GM11168 (cell line): ENCODE measurements around the gene MACROD2.

Experiments
- in situ Hi-C: fragments of 300-500 bp; cut with MboI; formaldehyde crosslinking; loops from one replicate; pipeline ENCODE4 v1.12.0; 2022; ENCODE audit warnings: low sequenced_read_pairs; ENCODE audit not compliant: unreplicated experiment

The MACROD2 gene

DNA sequence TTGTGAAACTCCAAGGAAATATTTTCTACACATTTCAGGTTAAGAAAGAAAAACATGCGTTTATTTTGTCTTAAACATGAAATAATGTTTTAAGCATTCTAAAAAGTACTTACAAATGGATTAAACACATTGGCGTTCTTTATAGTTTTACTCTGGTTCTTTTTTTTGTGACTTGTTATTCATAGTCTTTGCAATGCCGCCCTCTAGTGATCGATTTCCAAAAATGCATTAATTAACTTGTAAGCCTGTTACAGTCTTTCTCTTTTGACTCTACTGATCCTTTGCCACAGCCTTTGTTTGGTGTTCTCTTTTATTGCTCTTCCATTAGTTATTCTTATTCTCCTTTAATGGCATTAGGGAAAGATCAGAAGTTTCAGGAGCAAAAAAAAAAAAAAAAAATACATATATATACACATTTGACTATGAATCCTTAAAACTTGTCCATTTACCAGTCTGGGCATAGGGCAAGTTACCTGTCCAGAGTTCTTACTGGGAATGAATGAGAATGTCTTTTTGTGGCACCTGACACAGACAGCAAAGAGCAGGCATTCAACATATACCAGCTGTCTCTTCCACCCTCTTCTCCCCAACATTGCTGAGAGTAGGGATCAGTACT lies 59.9 kb downstream of the MACROD2 start:
- in situ Hi-C loops, result loop anchor here (10.0 kb wide), 1 partner anchor 230 kb away; no protein-coding TSS in a partner anchor

GRCh38 chr20:14062171-14062570 lies 66.9 kb downstream of the MACROD2 start:
- in situ Hi-C loops, result no loop called here

- in situ Hi-C loops, result no loop called here
Observed at GRCh38 chr20:14062786-14063185, 67.5 kb downstream of the MACROD2 start.

GRCh38 chr20:14064333-14064732 lies 69.0 kb downstream of the MACROD2 start:
- in situ Hi-C loops, result no loop called here

DNA sequence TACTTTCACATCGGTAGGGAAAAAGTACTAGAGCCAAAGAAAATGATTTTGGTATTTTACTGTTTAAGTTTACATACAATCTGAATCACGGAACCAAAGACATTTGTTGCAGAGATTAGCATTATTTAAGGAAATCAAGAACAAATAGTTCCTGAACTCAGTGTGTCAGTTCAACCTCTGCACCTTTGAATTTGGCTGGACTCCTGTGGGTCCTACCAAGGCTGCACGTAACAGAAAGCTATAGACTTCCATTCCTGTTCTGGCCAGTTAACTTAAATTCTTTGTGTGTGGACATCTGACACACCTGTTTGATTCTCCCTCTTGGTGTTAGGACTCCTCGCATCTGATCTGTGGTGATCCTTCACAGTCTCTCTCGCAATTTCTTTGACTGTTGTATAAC lies 69.6 kb downstream of the MACROD2 start:
- in situ Hi-C loops, result no loop called here

GRCh38 chr20:14065774-14066173 lies 70.5 kb downstream of the MACROD2 start:
- in situ Hi-C loops, result no loop called here

- in situ Hi-C loops, result no loop called here
Observed at GRCh38 chr20:14067603-14068002, 72.3 kb downstream of the MACROD2 start.

GRCh38 chr20:14069796-14070195 lies 74.5 kb downstream of the MACROD2 start:
- in situ Hi-C loops, result no loop called here

GRCh38 chr20:14093652-14094051 lies 98.3 kb downstream of the MACROD2 start:
- in situ Hi-C loops, result no loop called here

- in situ Hi-C loops, result no loop called here
Observed at GRCh38 chr20:14098261-14098660, 102.9 kb downstream of the MACROD2 start.

DNA sequence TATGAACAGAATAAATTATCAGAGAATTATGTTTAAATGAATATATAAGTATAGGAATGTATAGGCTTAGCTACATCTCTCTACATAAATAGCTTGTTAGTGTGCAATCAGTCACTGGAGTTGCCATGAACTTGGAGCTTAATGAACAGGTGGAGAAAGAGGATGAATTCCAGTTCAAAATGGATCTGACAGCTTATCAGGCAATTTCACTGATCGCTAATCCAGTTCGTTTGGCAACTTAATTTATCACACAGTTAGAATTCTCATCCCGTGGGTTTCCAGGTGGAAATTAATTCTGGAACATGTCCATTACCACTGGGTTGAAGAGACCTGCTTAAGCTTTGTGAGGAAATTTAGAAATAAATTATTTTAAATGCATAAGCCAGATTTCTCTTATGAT lies 118.1 kb downstream of the MACROD2 start:
- in situ Hi-C loops, result no loop called here

DNA sequence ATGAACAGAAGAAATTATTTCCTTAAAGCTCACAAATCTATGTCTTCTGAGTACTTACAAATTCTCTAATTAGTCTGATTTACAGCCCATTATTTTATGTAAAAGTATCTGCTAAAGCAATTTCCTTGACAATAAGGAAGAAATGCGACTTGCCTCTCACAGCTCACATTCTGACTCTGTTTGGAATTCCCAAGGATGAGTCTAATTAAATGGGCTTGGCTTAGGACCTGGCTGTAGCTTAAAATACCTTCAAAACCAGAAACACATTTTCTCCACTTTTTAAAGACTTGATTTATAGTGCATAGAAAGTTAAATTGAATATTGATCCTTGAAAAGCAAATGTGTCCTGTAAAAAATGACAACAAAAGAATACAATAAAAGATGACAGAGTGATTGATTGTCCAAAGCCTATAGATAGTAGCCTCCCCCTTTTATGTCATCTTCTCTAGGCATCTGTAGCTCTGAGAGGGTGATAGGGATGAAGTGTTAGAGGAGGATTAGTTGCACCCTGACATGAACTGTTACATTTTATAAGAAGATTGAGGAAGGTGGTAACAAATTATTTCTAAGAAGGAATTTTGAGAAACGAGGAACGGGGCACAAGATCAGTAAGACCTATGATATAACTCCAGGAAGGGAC lies 118.9 kb downstream of the MACROD2 start:
- in situ Hi-C loops, result no loop called here

GRCh38 chr20:14116037-14116436 lies 120.7 kb downstream of the MACROD2 start:
- in situ Hi-C loops, result no loop called here

GRCh38 chr20:14117768-14118167 lies 122.5 kb downstream of the MACROD2 start:
- in situ Hi-C loops, result no loop called here

- in situ Hi-C loops, result no loop called here
Observed at GRCh38 chr20:14126856-14127255, 131.5 kb downstream of the MACROD2 start.

GRCh38 chr20:14127514-14128223 lies 132.4 kb downstream of the MACROD2 start:
- in situ Hi-C loops, result no loop called here

- in situ Hi-C loops, result no loop called here
Observed at GRCh38 chr20:14134004-14134403, 138.7 kb downstream of the MACROD2 start.

DNA sequence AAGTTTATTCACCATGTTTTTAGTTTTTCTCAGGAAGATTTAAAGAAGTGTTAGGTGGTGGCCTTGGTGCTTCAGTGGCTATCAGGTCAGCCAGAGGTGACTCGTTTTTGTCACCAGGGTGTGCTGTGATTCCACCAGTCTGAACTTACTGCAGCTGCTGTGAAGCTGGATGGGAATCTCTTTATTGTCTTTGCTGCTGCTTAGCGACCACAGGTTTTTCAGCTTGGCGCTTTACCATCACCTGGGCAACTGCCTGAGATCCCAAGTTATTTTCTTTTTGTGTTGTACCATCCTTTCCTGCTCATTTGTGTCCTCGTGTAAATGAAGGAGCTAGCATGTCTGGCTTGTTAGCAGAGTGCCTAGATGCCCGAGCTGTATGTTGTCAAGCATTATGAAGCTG lies 146.9 kb downstream of the MACROD2 start:
- in situ Hi-C loops, result no loop called here

DNA sequence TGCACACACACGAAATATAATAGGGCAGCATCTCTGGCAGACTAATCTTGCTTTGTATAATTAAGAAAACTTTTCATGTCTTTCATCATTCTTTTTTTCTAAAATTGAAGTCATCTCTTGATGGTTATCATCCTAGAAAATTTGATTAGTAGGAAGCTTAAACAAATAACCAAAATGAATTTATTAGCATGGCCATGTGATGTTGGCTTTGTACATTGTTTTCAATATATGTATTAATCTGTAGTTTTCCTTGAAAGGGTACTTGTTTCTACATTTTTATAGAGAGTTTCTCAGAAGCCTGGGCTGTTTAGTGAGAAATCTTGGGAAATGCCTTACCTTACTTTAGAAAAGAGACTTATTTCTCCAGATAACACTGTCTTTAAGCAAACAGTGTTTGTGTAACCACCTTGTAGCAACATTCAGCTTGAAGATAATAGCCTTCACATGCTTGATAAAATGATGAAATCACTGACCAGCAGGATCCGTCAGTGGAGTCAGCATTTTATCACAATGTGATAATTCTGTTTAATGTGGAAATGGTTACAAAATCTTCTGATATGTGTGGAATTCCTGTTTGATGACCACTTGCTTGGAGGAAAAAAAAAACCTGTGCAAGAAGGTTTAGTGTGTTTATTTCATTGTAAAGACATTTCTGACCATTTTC lies 147.8 kb downstream of the MACROD2 start:
- in situ Hi-C loops, result no loop called here

GRCh38 chr20:14148042-14148441 lies 152.7 kb downstream of the MACROD2 start:
- in situ Hi-C loops, result no loop called here

DNA sequence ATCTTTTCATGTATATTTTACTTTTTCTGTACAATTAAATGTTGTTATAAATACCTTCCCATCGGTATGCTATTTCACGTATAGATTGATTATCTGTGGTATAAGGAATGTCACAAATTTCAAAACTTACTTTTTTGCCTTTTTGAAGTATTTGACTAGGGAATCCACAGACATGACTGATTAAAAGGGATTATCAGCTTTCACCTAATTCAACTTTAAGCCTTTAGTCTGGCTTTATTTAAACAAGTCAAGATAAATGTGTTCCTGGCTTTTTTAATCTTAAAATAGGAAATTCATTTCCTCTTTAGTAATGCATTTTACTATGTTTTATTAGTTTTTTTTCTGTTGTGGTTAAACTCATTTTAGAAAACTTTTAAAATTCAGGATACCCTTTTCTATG lies 160.0 kb downstream of the MACROD2 start:
- in situ Hi-C loops, result no loop called here
